NCI-H82 (cell line): Measurements from ENCODE around the gene RAD51AP1.

Experiments
- DNase-seq: peaks from one replicate; lab custom pipeline; 2025; lab: John Stamatoyannopoulos, UW

The RAD51AP1 gene

GRCh38 chr12:4595881-4596280, 57.2 kb downstream of the RAD51AP1 start:
- no peak for DNase-seq

GRCh38 chr12:4603421-4603820, 64.7 kb downstream of the RAD51AP1 start:
- DNase-seq, result no peak

- no peak for DNase-seq
Observed at GRCh38 chr12:4603946-4604345, 65.3 kb downstream of the RAD51AP1 start.

GRCh38 chr12:4604684-4605193, 66.0 kb downstream of the RAD51AP1 start:
- peak; percentile 94 for DNase-seq

GRCh38 chr12:4607056-4607455, 68.4 kb downstream of the RAD51AP1 start:
- DNase-seq, result peak; percentile 98

- no peak for DNase-seq
Observed at GRCh38 chr12:4609071-4609470, 70.4 kb downstream of the RAD51AP1 start.
